Stimulated activated CD4-positive, alpha-beta T cell treated with anti-CD3 and anti-CD28 coated beads, Interleukin-15, amount 100 ng/mL, for 1 hour (primary cell): ENCODE results near the gene ZNF575.
A peak's percentile ranks its signal among the peaks of the same experiment; 100 is the strongest.
"Not testable (repeated sequence)": the region's sequence is repeated elsewhere in the genome, so short reads cannot be mapped to it uniquely, and the experiment has no call there.

Experiments
- DNase-seq, 2 donors: peaks; one replicate each; pipeline ENCODE4 v3.0.0-alpha.2; 2020; ENCODE audit warnings: low read depth in 1 of 2, low spot score in 1 of 2

ZNF575 gene

GRCh38 chr19:43510713-43511112, 22.3 kb upstream of the ZNF575 start:
- DNase-seq = no peak

- DNase-seq = no peak
These were observed 21.7 kb upstream of the ZNF575 start for GRCh38 chr19:43511324-43511723.

GRCh38 chr19:43512399-43512798, 20.6 kb upstream of the ZNF575 start:
- not testable (repeated sequence) for DNase-seq

GRCh38 chr19:43518051-43518450, 14.9 kb upstream of the ZNF575 start:
- DNase-seq = no peak

GRCh38 chr19:43519436-43520088, 13.4 kb upstream of the ZNF575 start:
- peak; percentile 64 to 65 for DNase-seq

GRCh38 chr19:43522929-43523328, 10.1 kb upstream of the ZNF575 start:
- no peak for DNase-seq

- not testable (repeated sequence) for DNase-seq
These were observed 9.3 kb upstream of the ZNF575 start for GRCh38 chr19:43523696-43524095.

GRCh38 chr19:43524922-43525835, 7.8 kb upstream of the ZNF575 start:
- DNase-seq = no peak

- DNase-seq = no peak
These were observed 6.9 kb upstream of the ZNF575 start for GRCh38 chr19:43525836-43526771.

GRCh38 chr19:43526884-43527859, 5.8 kb upstream of the ZNF575 start, which contains the start of gene ETHE1:
TSS of gene ETHE1 (minus strand) at chr19:43527201. CDS start at chr19:43527177, 24 bp downstream.
- DNase-seq = peak; percentile 40 to 66

- no peak for DNase-seq
These were observed 4.9 kb upstream of the ZNF575 start for GRCh38 chr19:43527860-43528622.

- no peak for DNase-seq
These were observed 422 bp upstream of the ZNF575 start for GRCh38 chr19:43532571-43532961.

- DNase-seq = peak; percentile 77 to 84
These were observed 737 bp downstream of the ZNF575 start for GRCh38 chr19:43533546-43534304.

GRCh38 chr19:43534305-43534815, 1.4 kb downstream of the ZNF575 start:
- DNase-seq = no peak

- DNase-seq = no peak
These were observed 2.1 kb downstream of the ZNF575 start for GRCh38 chr19:43534816-43535761.

GRCh38 chr19:43538922-43539321, 5.9 kb downstream of the ZNF575 start:
- DNase-seq = no peak

GRCh38 chr19:43540381-43540780, 7.4 kb downstream of the ZNF575 start:
- no peak for DNase-seq
